GM12878 (cell line): ENCODE measurements around the gene AOPEP. TPM values are rescaled to one million over a fixed set of nuclear protein-coding genes. Genes with fewer than 3 reads are reported as not detected.
A peak's percentile ranks its signal among the peaks of the same experiment; 100 is the strongest.

Experiments used
- ATAC-seq: fragments of 200-7000 bp; cut with Tn5 transposase; 3 replicates; pipeline ENCODE4 v1.9.1; 2020; ENCODE audit warnings: mild to moderate bottlenecking, moderate library complexity
- BruUV-seq: library from RNA; stranded (reverse); fragments of 400-500 nt; replicated peaks from 2 replicates; lab custom pipeline; 2021; lab: Mats Ljungman, UMichigan
- CTCF ChIA-PET: fragments of 300-600 bp; sonication (Branson Sonifier 250); formaldehyde crosslinking; extraction: SDS; loops from one replicate; lab custom pipeline; 2021; ENCODE audit warnings: inconsistent platforms; lab: Yijun Ruan, JAX
- POLR2A ChIA-PET: fragments of 350-600 bp; formaldehyde crosslinking; extraction: SDS; loops from one replicate; lab custom pipeline; 2021; ENCODE audit warnings: inconsistent platforms; lab: Charles Lee
- RAD21 ChIA-PET: fragments of 300-600 bp; sonication (Branson Sonifier 250); formaldehyde crosslinking; loops from one replicate; lab custom pipeline; 2023; ENCODE audit warnings: antibody characterized with exemption; ENCODE audit not compliant: unreplicated experiment; lab: Charles Lee
- SMC1A ChIA-PET: fragments of 300-600 bp; sonication (Branson Sonifier 250); formaldehyde crosslinking; loops from one replicate; lab custom pipeline; 2023; ENCODE audit not compliant: unreplicated experiment, uncharacterized antibody; lab: Charles Lee
- DNase-seq: peaks from one replicate; pipeline ENCODE4 v3.0.0-alpha.2; 2011; ENCODE audit warnings: low read depth, low spot score
- FAIRE-seq: peaks from 3 replicates; lab custom pipeline; 2011; peaks lifted over from hg19 to GRCh38; lab: Jason Lieb, UNC
- H2AFZ ChIP-seq: 2 replicates; pipeline ENCODE4 v1.6.0; 2011; ENCODE audit warnings: low read depth, low read length, control low read depth; ENCODE audit not compliant: control insufficient read depth
- H3K27ac ChIP-seq: 2 replicates; pipeline ENCODE4 v1.5.1; 2011; ENCODE audit warnings: control low read depth; ENCODE audit not compliant: control insufficient read depth, insufficient read depth
- H3K27me3 ChIP-seq, 2 experiments: replicated peaks in 1 of 2; 2 replicates each; pipeline versions ENCODE4 v1.6.0 to v1.6.1; 2011; ENCODE audit warnings: low read length in 1 of 2; ENCODE audit not compliant: control insufficient read depth in 2 of 2, insufficient read depth in 2 of 2
- H3K36me3 ChIP-seq, 2 experiments: 2 replicates each; pipeline ENCODE4 v1.5.1; 2011; ENCODE audit warnings: low read length in 1 of 2; ENCODE audit not compliant: control insufficient read depth in 2 of 2, insufficient read depth in 2 of 2
- H3K4me1 ChIP-seq: 2 replicates; pipeline ENCODE4 v1.6.1; 2011; ENCODE audit warnings: mild to moderate bottlenecking, low read length, moderate library complexity, mixed read lengths; ENCODE audit not compliant: control insufficient read depth, insufficient read depth
- H3K4me2 ChIP-seq: 2 replicates; pipeline ENCODE4 v1.6.0; 2011; ENCODE audit warnings: control low read depth; ENCODE audit not compliant: control insufficient read depth, insufficient read depth
- H3K4me3 ChIP-seq: fragments of 200-600 bp; sonication (generic); 2 replicates; pipeline ENCODE4 v1.5.1; 2016
- H3K79me2 ChIP-seq: 2 replicates; pipeline ENCODE4 v1.6.0; 2011; ENCODE audit warnings: low read length; ENCODE audit not compliant: control insufficient read depth, insufficient read depth
- H3K9ac ChIP-seq: 2 replicates; pipeline ENCODE4 v1.8.0; 2011; ENCODE audit warnings: low read length, control low read depth, mixed read lengths; ENCODE audit not compliant: control insufficient read depth, insufficient read depth
- H3K9me3 ChIP-seq: replicated peaks from 3 replicates; pipeline ENCODE4 v1.5.1; 2011; ENCODE audit warnings: mild to moderate bottlenecking, low read length; ENCODE audit not compliant: control insufficient read depth, insufficient read depth
- H4K20me1 ChIP-seq: 2 replicates; pipeline ENCODE4 v1.6.0; 2011; ENCODE audit not compliant: control insufficient read depth, insufficient read depth
- BHLHE40 ChIP-seq, 2 experiments: fragments of 450-650 bp in 1 of 2; IDR thresholded peaks; 2 replicates each; pipeline ENCODE4 v1.6.1; 2011 to 2017; ENCODE audit warnings: low read depth in 2 of 2, borderline replicate concordance in 1 of 2, improper control_type of control experiment in 1 of 2, low read length in 1 of 2, mild to moderate bottlenecking in 1 of 2
- CEBPB ChIP-seq, 2 experiments: fragments of 150-350 bp in 1 of 2; IDR thresholded peaks; 2 replicates each; pipeline ENCODE4 v1.6.1; 2012 to 2014; ENCODE audit warnings: low read depth in 2 of 2, low read length in 2 of 2, borderline replicate concordance in 1 of 2, inconsistent platforms in 1 of 2
- CHD1 ChIP-seq: IDR thresholded peaks from 2 replicates; pipeline ENCODE4 v1.6.1; 2012; ENCODE audit warnings: low read depth, low read length, improper control_type of control experiment
- CREM ChIP-seq: IDR thresholded peaks from 2 replicates; pipeline ENCODE4 v1.6.1; 2014; ENCODE audit warnings: antibody characterized with exemption, low read depth
- EZH2 ChIP-seq: IDR thresholded peaks from 2 replicates; pipeline ENCODE4 v1.6.1; 2012; ENCODE audit warnings: low read depth, mild to moderate bottlenecking, control low read depth, inconsistent platforms, low read length, borderline replicate concordance; ENCODE audit not compliant: control insufficient read depth
- FOXK2 ChIP-seq: fragments of 450-650 bp; IDR thresholded peaks from 2 replicates; pipeline ENCODE4 v1.6.1; 2017; ENCODE audit warnings: mild to moderate bottlenecking, moderate library complexity
- GATAD2B ChIP-seq: fragments of 450-650 bp; conservative IDR thresholded peaks from 2 replicates; pipeline ENCODE4 v1.6.1; 2017; ENCODE audit warnings: low read depth, mild to moderate bottlenecking, moderate library complexity
- HDAC6 ChIP-seq: fragments of 200-600 bp; sonication (generic); IDR thresholded peaks from one replicate; pipeline ENCODE4 v1.8.0; 2017; ENCODE audit warnings: antibody characterized with exemption; ENCODE audit not compliant: unreplicated experiment
- MEF2A ChIP-seq: IDR thresholded peaks from 2 replicates; pipeline ENCODE4 v1.6.1; 2011; ENCODE audit warnings: low read depth, mild to moderate bottlenecking, low read length, moderate library complexity; ENCODE audit not compliant: insufficient read depth
- MEF2B ChIP-seq: fragments of 450-650 bp; IDR thresholded peaks from 2 replicates; pipeline ENCODE4 v1.6.1; 2018; ENCODE audit warnings: mild to moderate bottlenecking, moderate library complexity; ENCODE audit not compliant: partially characterized antibody, poor library complexity, severe bottlenecking
- RFX5 ChIP-seq: IDR thresholded peaks from 2 replicates; pipeline ENCODE4 v1.6.1; 2011; ENCODE audit warnings: low read depth, low read length, improper control_type of control experiment
- SP1 ChIP-seq: IDR thresholded peaks from one replicate; pipeline ENCODE4 v1.6.1; 2011; ENCODE audit warnings: low read depth, low read length
- SREBF1 ChIP-seq: IDR thresholded peaks from 2 replicates; pipeline ENCODE4 v1.6.1; 2012; ENCODE audit warnings: mild to moderate bottlenecking, low read length
- STAT1 ChIP-seq: fragments of 450-650 bp; conservative IDR thresholded peaks from 2 replicates; pipeline ENCODE4 v1.6.1; 2014; ENCODE audit warnings: antibody characterized with exemption, mild to moderate bottlenecking
- TCF12 ChIP-seq: IDR thresholded peaks from 2 replicates; pipeline ENCODE4 v1.6.1; 2011; ENCODE audit warnings: low read depth, mild to moderate bottlenecking, low read length
- ZNF592 ChIP-seq: fragments of 450-650 bp; IDR thresholded peaks from 2 replicates; pipeline ENCODE4 v1.6.1; 2017; ENCODE audit warnings: mild to moderate bottlenecking, moderate library complexity
- ZNF687 ChIP-seq: fragments of 450-650 bp; IDR thresholded peaks from 2 replicates; pipeline ENCODE4 v1.6.1; 2017; ENCODE audit warnings: mild to moderate bottlenecking, moderate library complexity
- WGBS: methylation state at CpG from one replicate; pipeline ENCODE4 v1.1.6; 2016; ENCODE audit warnings: low lambda C conversion rate; ENCODE audit not compliant: insufficient replicate concordance, insufficient coverage; ENCODE audit errors: missing lambda C conversion rate; 5-methylcytosine and 5-hydroxymethylcytosine counted together
- in situ Hi-C: fragments of 300-500 bp; cut with MboI; formaldehyde crosslinking; loops from 9 replicates; pipeline ENCODE4 v1.14.3; 2018; ENCODE audit warnings: mixed read lengths
- intact Hi-C: fragments of 100-400 bp; cut with micrococcal nuclease; formaldehyde crosslinking; loops from one replicate; pipeline ENCODE4 v1.14.2; 2022; ENCODE audit not compliant: unreplicated experiment
- polyA plus RNA-seq, 11 experiments: library from polyadenylated mRNA; depleted of rRNA in 4 of 11; unstranded in 6 of 11; stranded (reverse) in 5 of 11; fragments of >200 nt; fragmentation: Nextera tagmentation in 4 of 11; fragmentation: Illumina TruSeq in 1 of 11; extraction: Ambion mirVana in 4 of 11; extraction: Trizol in 1 of 11; gene quantifications; 1 replicate in 1 of 11; 2 replicates in 10 of 11; pipeline versions ENCODE4 v1.2.1 to v1.2.3, GENCODE V29; 2011 to 2016; ENCODE audit warnings: inconsistent platforms in 2 of 11, missing spikeins in 2 of 11, low read depth in 1 of 11
- total RNA-seq, 4 experiments: library from RNA; depleted of rRNA in 3 of 4; stranded (reverse); fragments of >200 nt in 3 of 4; fragmentation: Illumina TruSeq in 1 of 4; extraction: Trizol in 1 of 4; gene quantifications; 2 replicates each; pipeline versions ENCODE4 v1.2.1 to v1.2.3, GENCODE V29; 2013 to 2021

Gene AOPEP
- total and polyA plus RNA-seq, 10 of the 15 experiments (the other 5 are each of a cell fraction or from before 2014, with no cell fraction given): 2.3 to 16.9 (median 10.1) TPM

DNA sequence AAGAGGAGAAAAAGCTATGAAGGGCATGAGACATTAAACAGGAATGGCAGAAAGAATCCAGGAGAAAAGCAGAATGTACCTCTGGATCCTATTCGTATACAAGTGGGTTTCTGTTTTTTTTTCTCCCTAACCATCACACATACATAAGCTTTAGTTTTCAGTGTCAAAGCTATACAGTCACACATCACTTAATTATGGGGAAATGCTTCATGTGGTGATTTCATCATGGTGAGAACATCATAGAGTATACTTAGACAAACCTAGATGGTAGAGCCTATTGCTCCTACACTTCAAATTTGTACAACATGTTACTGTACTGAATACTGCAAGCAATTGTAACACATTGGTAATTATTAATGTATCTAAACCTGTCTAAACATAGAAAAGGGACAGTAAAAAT is 290.6 kb downstream of the AOPEP start (continued):
- no peak for TF ChIP-seq CREM
- TF ChIP-seq HDAC6: no peak
- no peak for TF ChIP-seq STAT1
- TF ChIP-seq BHLHE40 (IDR thresholded peaks at IDR 0.05; ENCODE audit: borderline replicate concordance in 1 of 2, low read depth in 2 of 2, low read length in 1 of 2): no peak
- TF ChIP-seq RFX5: no peak
- no peak for TF ChIP-seq ZNF687
- TF ChIP-seq CHD1: no peak

GRCh38 chr9:95017661-95018060 is 291.2 kb downstream of the AOPEP start:
- BruUV-seq: no TSS peak
- FAIRE-seq (peak; percentile 13), DNase-seq (no peak), ATAC-seq (no peak)
- H2AFZ ChIP-seq: no peak overlapping the region
- no peak overlapping the region for H3K9ac ChIP-seq
- 98% methylated on average over 2 of the region's 2 CpGs for WGBS
- peaks cover 0 to 3% of the 10 kb centered on the region in 2 experiments; a peak in 2 of 4 replicates for H3K36me3 ChIP-seq
- no peaks in the 10 kb centered on the region for H3K9me3 ChIP-seq
- H3K4me1 ChIP-seq: no peaks in the 10 kb centered on the region
- ChIA-PET CTCF (no interaction called here), SMC1A (interaction anchor here (0.6 kb wide), 1 partner anchor 150 kb away, joined by 4 read pairs; no protein-coding TSS in a partner anchor), RAD21 (no interaction called here), POLR2A (no interaction called here)
- in situ Hi-C loops: no loop called here
- H3K4me2 ChIP-seq: no peak overlapping the region
- intact Hi-C loops: no loop called here
- no peak overlapping the region for H3K4me3 ChIP-seq
- H4K20me1 ChIP-seq: no peaks in the 10 kb centered on the region
- H3K27me3 ChIP-seq: no peaks in the 10 kb centered on the region
- H3K79me2 ChIP-seq: no peaks in the 10 kb centered on the region
- H3K27ac ChIP-seq: no peak overlapping the region
- no peak for TF ChIP-seq SP1
- no peak for TF ChIP-seq SREBF1
- TF ChIP-seq MEF2A: no peak
- TF ChIP-seq GATAD2B: no peak
- no peak for TF ChIP-seq ZNF592
- no peak for TF ChIP-seq CEBPB (IDR thresholded peaks at IDR 0.05; ENCODE audit: borderline replicate concordance in 1 of 2, low read depth in 2 of 2, low read length in 2 of 2)
- no peak for TF ChIP-seq EZH2
- TF ChIP-seq FOXK2: no peak
- TF ChIP-seq MEF2B: no peak
- TF ChIP-seq TCF12: no peak
